Astrocyte (in vitro differentiated cells and primary cell): ENCODE data around the gene KCNH8.

ENCODE experiments used
- CTCF ChIP-seq: IDR thresholded peaks from 2 replicates; pipeline ENCODE4 v1.5.1; 2011; ENCODE audit warnings: low read depth, mild to moderate bottlenecking, inconsistent platforms, low read length, moderate library complexity; ENCODE audit not compliant: insufficient read depth
- EZH2 ChIP-seq: IDR thresholded peaks from 2 replicates; pipeline ENCODE4 v1.6.1; 2012; ENCODE audit warnings: mild to moderate bottlenecking, low read length, inconsistent platforms; ENCODE audit not compliant: insufficient read depth

- TF ChIP-seq CTCF (no peak), EZH2 (no peak)
These were observed 23.6 kb upstream of the KCNH8 start for GRCh38 chr3:19124752-19125151.
